Parathyroid adenoma (tissue), 2 donors: Measurements from ENCODE around the gene HLA-E.

Source experiments
- H2AFZ ChIP-seq: fragments of 300-600 bp; sonication (generic); one replicate; pipeline ENCODE4 v1.7.0; 2017; ENCODE audit warnings: antibody characterized with exemption, mild to moderate bottlenecking
- H3K27ac ChIP-seq: fragments of 300-600 bp; sonication (generic); one replicate; pipeline ENCODE4 v1.7.0; 2017
- H3K27me3 ChIP-seq: fragments of 300-600 bp; sonication (generic); one replicate; pipeline ENCODE4 v1.7.0; 2017; ENCODE audit warnings: low read length; ENCODE audit not compliant: control insufficient read depth, insufficient read depth
- H3K36me3 ChIP-seq: fragments of 300-600 bp; sonication (generic); one replicate; pipeline ENCODE4 v1.7.0; 2017; ENCODE audit warnings: low read length; ENCODE audit not compliant: control insufficient read depth, insufficient read depth
- H3K4me1 ChIP-seq: fragments of 300-600 bp; sonication (generic); one replicate; pipeline ENCODE4 v1.7.0; 2017; ENCODE audit warnings: control low read depth
- H3K4me2 ChIP-seq: fragments of 300-600 bp; sonication (generic); one replicate; pipeline ENCODE4 v1.7.0; 2017; ENCODE audit warnings: low read length
- H3K4me3 ChIP-seq: fragments of 300-600 bp; sonication (generic); one replicate; pipeline ENCODE4 v1.7.0; 2017; ENCODE audit warnings: low read depth, low read length
- H3K79me2 ChIP-seq: fragments of 300-600 bp; sonication (generic); one replicate; pipeline ENCODE4 v1.7.0; 2017; ENCODE audit warnings: control low read depth
- H3K9ac ChIP-seq: fragments of 300-600 bp; sonication (generic); one replicate; pipeline ENCODE4 v1.7.0; 2017; ENCODE audit warnings: mild to moderate bottlenecking
- H3K9me3 ChIP-seq: fragments of 300-600 bp; sonication (generic); one replicate; pipeline ENCODE4 v1.7.0; 2017; ENCODE audit warnings: low read length; ENCODE audit not compliant: control insufficient read depth
- CTCF ChIP-seq: fragments of 300-600 bp; sonication (generic); IDR thresholded peaks from one replicate; pipeline ENCODE4 v1.7.0; 2017; ENCODE audit warnings: antibody characterized with exemption, mild to moderate bottlenecking
- donor health status: primary hyperparathyroidism.

The HLA-E gene

GRCh38 chr6:30541515-30542403 lies 52.5 kb downstream of the HLA-E start:
- Histone ChIP-seq H2AFZ (peak overlapping the region; percentile 77), H3K27ac (peak overlapping the region; percentile 18), H3K27me3 (no peaks in the 10 kb centered on the region), H3K4me1 (no peaks in the 10 kb centered on the region), H3K4me3 (peak overlapping the region; percentile 46), H3K36me3 (no peaks in the 10 kb centered on the region), H3K4me2 (peak overlapping the region; percentile 63), H3K79me2 (no peaks in the 10 kb centered on the region), H3K9me3 (no peaks in the 10 kb centered on the region), H3K9ac (no peak overlapping the region)
- peak; percentile 98 for TF ChIP-seq CTCF

- Histone ChIP-seq H3K9me3 (no peaks in the 10 kb centered on the region), H3K9ac (no peak overlapping the region), H3K27ac (peak overlapping the region; percentile 18), H3K4me1 (no peaks in the 10 kb centered on the region), H3K4me2 (no peak overlapping the region), H3K27me3 (no peaks in the 10 kb centered on the region), H3K36me3 (no peaks in the 10 kb centered on the region), H3K4me3 (no peak overlapping the region), H2AFZ (no peak overlapping the region), H3K79me2 (no peaks in the 10 kb centered on the region)
- TF ChIP-seq CTCF: no peak
Measured at GRCh38 chr6:30542404-30542725, 53.1 kb downstream of the HLA-E start.

- Histone ChIP-seq H3K4me3 (no peak overlapping the region), H2AFZ (no peak overlapping the region), H3K4me2 (no peak overlapping the region), H3K9me3 (no peaks in the 10 kb centered on the region), H3K36me3 (no peaks in the 10 kb centered on the region), H3K79me2 (no peaks in the 10 kb centered on the region), H3K27ac (peak overlapping the region; percentile 18), H3K4me1 (no peaks in the 10 kb centered on the region), H3K27me3 (no peaks in the 10 kb centered on the region), H3K9ac (no peak overlapping the region)
- TF ChIP-seq CTCF: no peak
Measured at GRCh38 chr6:30542915-30543314, 53.6 kb downstream of the HLA-E start.
